GM20431 (cell line): Measurements from ENCODE around the gene ALPL.
"Not testable (repeated sequence)": the region's sequence is repeated elsewhere in the genome, so short reads cannot be mapped to it uniquely, and the experiment has no call there.

Experiments
- in situ Hi-C: fragments of 300-500 bp; cut with MseI, MboI; formaldehyde crosslinking; loops from one replicate; pipeline ENCODE4 v1.15.0; 2020; ENCODE audit warnings: low sequenced_read_pairs; ENCODE audit not compliant: unreplicated experiment

ALPL gene

GRCh38 chr1:21552715-21553114, 43.5 kb downstream of the ALPL start:
- in situ Hi-C loops: no loop called here

GRCh38 chr1:21553116-21553926, 44.1 kb downstream of the ALPL start:
- in situ Hi-C loops: no loop called here

GRCh38 chr1:21559788-21560567, 50.8 kb downstream of the ALPL start:
- in situ Hi-C loops: no loop called here

GRCh38 chr1:21560916-21561638, 51.9 kb downstream of the ALPL start:
- in situ Hi-C loops: no loop called here

GRCh38 chr1:21562896-21563295, 53.7 kb downstream of the ALPL start:
- in situ Hi-C loops: no loop called here

- in situ Hi-C loops: no loop called here
Measured at GRCh38 chr1:21563971-21564370, 54.7 kb downstream of the ALPL start.

- in situ Hi-C loops: no loop called here
Measured at GRCh38 chr1:21564521-21565095, 55.4 kb downstream of the ALPL start.

- in situ Hi-C loops: no loop called here
Measured at GRCh38 chr1:21565285-21565684, 56.1 kb downstream of the ALPL start.

- in situ Hi-C loops: not testable (repeated sequence)
Measured at GRCh38 chr1:21566361-21566760, 57.1 kb downstream of the ALPL start.

GRCh38 chr1:21567241-21568005, 58.2 kb downstream of the ALPL start:
- in situ Hi-C loops: no loop called here

- in situ Hi-C loops: no loop called here
Measured at GRCh38 chr1:21568006-21568746, 59.0 kb downstream of the ALPL start.

GRCh38 chr1:21568809-21569385, 59.7 kb downstream of the ALPL start:
- in situ Hi-C loops: no loop called here

GRCh38 chr1:21569820-21570527, 60.8 kb downstream of the ALPL start:
- in situ Hi-C loops: no loop called here

GRCh38 chr1:21570528-21570875, 61.3 kb downstream of the ALPL start:
- in situ Hi-C loops: no loop called here

- in situ Hi-C loops: no loop called here
Measured at GRCh38 chr1:21570885-21571284, 61.7 kb downstream of the ALPL start.

GRCh38 chr1:21572221-21572620, 63.0 kb downstream of the ALPL start:
- in situ Hi-C loops: no loop called here

GRCh38 chr1:21572735-21573277, 63.6 kb downstream of the ALPL start:
- in situ Hi-C loops: no loop called here

GRCh38 chr1:21573475-21573874, 64.3 kb downstream of the ALPL start:
- in situ Hi-C loops: no loop called here
